Mucosa of gallbladder (tissue), 1 donor: ENCODE results near the gene ACTR2. TPM values are rescaled to one million over a fixed set of nuclear protein-coding genes. Genes with fewer than 3 reads are reported as not detected.
"Not testable (repeated sequence)": the region's sequence is repeated elsewhere in the genome, so short reads cannot be mapped to it uniquely, and the experiment has no call there.

Experiments used
- DNase-seq: peaks from one replicate; pipeline ENCODE4 v3.0.0-alpha.2; 2020; ENCODE audit warnings: low spot score
- total RNA-seq: library from RNA; stranded (reverse); gene quantifications from one replicate; pipeline ENCODE4 v1.2.1, GENCODE V29; 2021
- donor health status: DM: no; HTN: no; CAD: no.

The ACTR2 gene
- total RNA-seq, 1 donor from 2014 or later: 209 TPM

- DNase-seq: no peak
Measured at GRCh38 chr2:65228263-65228750, 676 bp downstream of the ACTR2 start.

GRCh38 chr2:65231121-65231520, 3.5 kb downstream of the ACTR2 start:
- DNase-seq: no peak

- DNase-seq: no peak
Measured at GRCh38 chr2:65231892-65232477, 4.4 kb downstream of the ACTR2 start.

DNA sequence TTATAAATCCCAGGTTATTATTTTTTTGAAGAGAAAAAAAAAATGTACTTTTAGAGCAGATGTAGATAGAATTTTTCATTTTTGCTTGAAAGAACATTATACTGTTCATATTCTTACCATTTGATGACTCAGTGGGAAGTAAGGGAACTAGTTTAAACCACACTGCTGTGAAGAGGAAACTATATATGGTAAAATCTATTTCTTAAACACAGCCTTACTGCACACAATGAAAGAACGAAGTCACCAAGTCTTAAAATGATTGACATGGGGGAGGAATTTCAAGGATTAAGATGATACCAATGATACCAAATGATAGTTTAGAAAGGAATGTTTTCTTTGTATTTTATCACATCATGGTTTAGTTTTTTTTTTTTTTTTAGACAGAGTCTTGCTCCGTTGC, 5.0 kb downstream of the ACTR2 start:
- no peak for DNase-seq

GRCh38 chr2:65240657-65241056, 13.0 kb downstream of the ACTR2 start:
- DNase-seq: no peak

DNA sequence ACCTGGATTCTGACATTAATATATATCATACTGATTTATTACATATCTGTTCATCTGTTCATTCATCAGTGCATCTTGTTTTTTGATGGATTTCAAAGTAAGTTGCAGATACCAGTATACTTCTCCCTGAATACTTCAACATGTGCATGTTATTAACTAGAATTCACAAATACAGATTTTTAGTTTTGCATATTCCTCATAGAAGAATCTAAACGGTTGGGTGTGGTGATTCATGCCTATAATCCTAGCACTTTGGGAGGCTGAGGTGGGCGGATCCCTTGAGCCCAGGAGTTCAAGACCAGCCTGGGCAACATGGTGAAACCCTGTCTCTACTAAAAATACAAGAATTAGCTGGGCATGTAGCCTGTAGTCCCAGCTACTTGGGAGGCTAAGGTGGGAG, 16.8 kb downstream of the ACTR2 start:
- not testable (repeated sequence) for DNase-seq

- no peak for DNase-seq
Measured at GRCh38 chr2:65252640-65253039, 25.0 kb downstream of the ACTR2 start.

GRCh38 chr2:65255356-65255755, 27.7 kb downstream of the ACTR2 start:
- no peak for DNase-seq

- no peak for DNase-seq
Measured at GRCh38 chr2:65256054-65256453, 28.4 kb downstream of the ACTR2 start.

DNA sequence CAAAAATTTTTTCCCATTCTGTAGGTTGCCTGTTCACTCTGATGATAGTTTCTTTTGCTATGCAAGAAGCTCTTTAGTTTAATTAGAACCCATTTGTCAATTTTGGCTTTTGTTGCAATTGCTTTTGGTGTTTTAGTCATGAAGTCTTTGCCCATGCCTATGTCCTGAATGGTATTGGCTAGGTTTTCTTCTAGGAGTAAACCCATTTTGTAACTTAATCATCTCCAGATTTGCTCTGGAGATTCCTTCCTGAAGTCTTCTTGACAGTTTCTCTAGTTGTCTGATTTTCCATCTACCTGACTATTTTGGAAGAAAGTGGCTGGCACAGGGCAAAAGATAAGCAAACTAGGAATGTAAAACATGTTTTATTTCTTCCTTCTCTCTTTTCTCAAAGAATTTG, 30.2 kb downstream of the ACTR2 start:
- not testable (repeated sequence) for DNase-seq

DNA sequence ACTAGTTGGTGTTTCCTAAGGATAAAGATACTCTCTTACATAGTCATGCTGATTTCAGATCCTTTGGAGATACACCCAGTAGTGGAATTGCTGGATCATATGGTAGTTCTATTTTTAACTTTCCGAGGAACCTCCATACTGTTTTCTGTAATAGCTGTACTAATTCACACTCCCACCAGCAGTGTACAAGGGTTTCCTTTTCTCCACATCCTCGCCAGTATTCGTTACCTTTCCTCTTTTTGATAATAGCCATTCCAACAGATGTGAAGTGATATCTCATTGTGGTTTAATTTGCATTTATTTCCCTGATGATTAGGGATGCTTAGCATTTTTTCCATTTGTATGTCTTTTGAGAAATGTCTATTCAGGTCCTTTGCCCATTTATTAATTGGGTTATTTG, 34.0 kb downstream of the ACTR2 start:
- DNase-seq: no peak

- DNase-seq: no peak
Measured at GRCh38 chr2:65263262-65263661, 35.6 kb downstream of the ACTR2 start.

- DNase-seq: no peak
Measured at GRCh38 chr2:65263986-65264385, 36.4 kb downstream of the ACTR2 start.

GRCh38 chr2:65264821-65265670, 37.4 kb downstream of the ACTR2 start:
- peak; percentile 56 for DNase-seq

DNA sequence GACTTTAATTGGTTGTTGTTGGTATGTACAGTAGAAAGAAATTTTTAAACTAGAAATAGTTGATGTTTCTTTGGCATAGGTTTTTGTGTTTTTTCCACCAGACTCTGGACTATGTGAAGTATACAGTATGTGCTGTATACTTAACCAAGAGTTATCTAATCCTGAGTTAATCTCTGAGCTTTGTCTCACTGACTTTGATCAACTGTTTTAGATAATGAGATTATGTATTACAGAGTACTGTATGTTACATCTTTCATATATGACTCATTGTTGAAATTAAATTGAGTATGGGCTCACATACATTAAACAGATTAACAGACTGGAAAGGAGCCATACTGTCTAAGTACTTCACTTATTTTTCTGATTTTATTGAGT, 38.0 kb downstream of the ACTR2 start:
- no peak for DNase-seq

- DNase-seq: no peak
Measured at GRCh38 chr2:65267008-65267407, 39.4 kb downstream of the ACTR2 start.

- DNase-seq: no peak
Measured at GRCh38 chr2:65268957-65269356, 41.3 kb downstream of the ACTR2 start.

DNA sequence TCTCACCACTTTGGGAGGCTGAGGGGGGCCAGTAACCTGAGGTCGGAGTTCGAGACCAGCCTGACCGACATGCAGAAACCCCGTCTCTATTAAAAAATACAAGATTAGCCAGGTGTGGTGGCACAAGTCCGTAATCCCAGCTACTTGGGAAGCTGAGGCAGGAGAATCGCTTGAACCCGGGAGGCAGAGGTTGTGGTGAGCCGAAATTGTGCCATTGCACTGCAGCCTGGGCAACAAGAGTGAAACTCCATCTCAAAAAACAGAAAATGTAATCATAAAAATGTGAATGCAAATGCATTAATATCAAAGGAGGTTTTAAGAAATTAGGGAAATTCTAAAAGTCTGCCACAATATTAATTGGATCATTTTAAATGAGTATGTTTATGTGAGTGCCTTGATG, 45.7 kb downstream of the ACTR2 start:
- DNase-seq: no peak

GRCh38 chr2:65275141-65275915, 47.7 kb downstream of the ACTR2 start:
- DNase-seq: no peak

- DNase-seq: no peak
Measured at GRCh38 chr2:65276609-65277008, 49.0 kb downstream of the ACTR2 start.

DNA sequence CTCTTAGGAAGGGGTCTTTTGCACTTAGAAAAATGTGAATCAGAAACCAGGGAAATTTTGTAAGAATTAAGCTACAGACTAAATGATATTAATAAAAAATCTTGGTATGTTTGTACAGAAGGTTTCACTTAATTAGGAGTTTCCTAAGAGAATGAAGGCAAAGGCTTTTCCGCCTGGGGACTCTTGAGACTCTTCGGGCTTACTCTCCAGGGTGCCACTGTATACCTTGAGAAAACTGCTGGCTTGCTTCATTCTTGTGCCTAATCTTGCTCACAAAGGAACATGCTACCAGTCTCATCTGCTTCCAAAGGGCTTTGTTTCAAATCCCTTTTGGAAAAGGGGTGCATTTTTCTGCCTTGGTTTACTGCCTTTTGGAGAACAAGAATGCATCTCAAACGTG, 49.5 kb downstream of the ACTR2 start:
- no peak for DNase-seq

DNA sequence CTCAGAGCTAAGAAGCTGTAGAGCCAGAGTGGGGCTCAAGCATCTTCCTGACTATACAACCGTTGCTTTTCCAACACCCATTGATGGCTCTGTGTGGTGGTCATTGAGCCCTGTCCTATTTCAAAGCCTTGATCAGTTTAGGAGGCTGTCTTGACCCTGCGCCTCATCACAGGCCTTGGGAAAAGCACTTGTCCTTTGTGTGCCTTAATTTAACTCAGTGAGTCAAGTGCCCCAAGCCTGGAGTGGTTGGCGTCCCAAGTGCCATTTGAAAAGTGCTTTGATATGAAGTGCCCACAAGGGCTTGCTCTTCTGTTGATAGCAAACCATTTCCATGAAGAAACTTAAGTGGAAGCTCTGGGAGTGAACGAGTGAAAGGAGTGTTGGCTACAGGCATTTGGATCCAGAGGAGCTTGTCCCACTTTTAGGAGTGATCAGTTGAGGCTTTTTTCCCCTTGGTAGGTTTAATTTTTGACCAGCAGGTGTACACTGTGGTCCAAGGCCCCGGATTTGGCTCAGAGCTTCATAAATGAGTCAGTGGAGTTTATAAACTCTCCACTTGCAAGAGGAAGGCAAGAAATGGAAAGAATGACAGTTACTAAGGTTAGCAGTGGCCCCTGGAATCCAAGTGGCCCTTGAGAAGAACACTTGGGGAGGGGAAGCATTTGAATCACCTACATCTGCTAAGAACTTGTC, 50.3 kb downstream of the ACTR2 start:
- DNase-seq: no peak
